BLaER1 treated with 17β-estradiol and CSF1 and Interleukin-3, amounts not matched to agents 10 nM and 100 nM (cell line): ENCODE results near the gene CIAO2B.

Source experiments
- H3K27ac ChIP-seq, 11 experiments: shearing (Covaris generic); formaldehyde crosslinking; 2 replicates each; pipeline ENCODE4 v1.8.1; 2022
- H3K27me3 ChIP-seq, 11 experiments: shearing (Covaris generic); formaldehyde crosslinking; 2 replicates each; pipeline ENCODE4 v1.8.1; 2022
- H3K36me3 ChIP-seq, 11 experiments: shearing (Covaris generic); formaldehyde crosslinking; 2 replicates each; pipeline ENCODE4 v1.8.1; 2022
- H3K4me1 ChIP-seq, 10 experiments: shearing (Covaris generic); formaldehyde crosslinking; 2 replicates each; pipeline ENCODE4 v1.8.1; 2022
- H3K4me2 ChIP-seq, 11 experiments: shearing (Covaris generic); formaldehyde crosslinking; 2 replicates each; pipeline ENCODE4 v1.8.1; 2022
- H3K4me3 ChIP-seq, 10 experiments: shearing (Covaris generic); formaldehyde crosslinking; 2 replicates each; pipeline ENCODE4 v1.8.1; 2022
- H3K9ac ChIP-seq, 11 experiments: shearing (Covaris generic); formaldehyde crosslinking; 2 replicates each; pipeline ENCODE4 v1.8.1; 2022
- H3K9me3 ChIP-seq, 11 experiments: shearing (Covaris generic); formaldehyde crosslinking; replicated peaks in 1 of 11; 2 replicates each; pipeline ENCODE4 v1.8.1; 2022
- H4K20me1 ChIP-seq, 11 experiments: shearing (Covaris generic); formaldehyde crosslinking; 2 replicates each; pipeline ENCODE4 v1.8.1; 2022
- Cebpa-rat ChIP-seq, 11 experiments: shearing (Covaris generic); IDR thresholded peaks; 2 replicates each; pipeline ENCODE4 v1.8.1; 2022

The CIAO2B gene

DNA sequence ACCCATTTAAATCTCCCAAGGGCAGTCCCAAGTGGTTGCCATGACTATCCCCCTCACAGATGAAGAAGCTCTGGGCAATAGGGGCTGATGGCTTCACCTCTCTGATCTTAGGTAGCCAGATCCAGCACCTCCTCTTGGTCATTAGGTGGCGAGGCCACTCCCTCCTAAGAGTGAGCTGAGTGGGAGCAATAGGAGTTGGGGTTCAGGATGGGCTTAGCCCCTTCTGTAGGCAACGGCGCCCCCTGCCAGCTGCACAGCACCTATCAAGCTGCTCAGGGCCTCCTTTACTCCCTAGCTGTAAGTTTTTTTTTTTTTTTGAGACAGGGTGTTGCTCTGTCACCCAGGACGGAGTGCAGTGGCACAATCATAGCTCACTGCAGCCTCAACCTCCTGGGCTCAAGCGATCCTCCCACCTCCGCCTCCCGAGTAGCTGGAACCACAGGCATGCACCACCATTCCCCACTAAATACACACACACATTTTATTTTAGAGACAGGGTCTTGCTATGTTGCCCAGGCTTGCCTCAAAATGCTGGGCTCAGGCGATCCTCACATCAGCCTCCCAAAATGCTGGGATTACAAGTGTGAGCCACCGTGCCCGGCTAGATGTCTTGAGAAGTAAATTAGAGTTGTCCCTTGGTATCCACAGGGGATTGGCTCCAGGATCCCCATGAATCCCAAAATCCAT, 5.4 kb downstream of the CIAO2B start:
- Histone ChIP-seq H3K27ac (peak overlapping the region in 2 of 11 experiments; percentile 78 to 84; a peak in 4 of 22 replicates), H3K9ac (no peak overlapping the region), H3K4me2 (peak overlapping the region in 10 of 11 experiments; percentile 77 to 96 (median 90); a peak in 14 of 22 replicates), H3K4me1 (peaks cover 65 to 77% (median 71%) of the 10 kb centered on the region in 10 experiments), H3K36me3 (peaks cover 15 to 30% (median 21%) of the 10 kb centered on the region in 11 experiments; a peak in 21 of 22 replicates), H3K27me3 (peaks cover 27 to 36% (median 30%) of the 10 kb centered on the region in 11 experiments), H3K4me3 (no peak overlapping the region), H4K20me1 (peaks cover 0 to 34% (median 19%) of the 10 kb centered on the region in 11 experiments; a peak in 11 of 22 replicates), H3K9me3 (no peaks in the 10 kb centered on the region)
- TF ChIP-seq Cebpa-rat (IDR thresholded peaks at IDR 0.05) = no peak

DNA sequence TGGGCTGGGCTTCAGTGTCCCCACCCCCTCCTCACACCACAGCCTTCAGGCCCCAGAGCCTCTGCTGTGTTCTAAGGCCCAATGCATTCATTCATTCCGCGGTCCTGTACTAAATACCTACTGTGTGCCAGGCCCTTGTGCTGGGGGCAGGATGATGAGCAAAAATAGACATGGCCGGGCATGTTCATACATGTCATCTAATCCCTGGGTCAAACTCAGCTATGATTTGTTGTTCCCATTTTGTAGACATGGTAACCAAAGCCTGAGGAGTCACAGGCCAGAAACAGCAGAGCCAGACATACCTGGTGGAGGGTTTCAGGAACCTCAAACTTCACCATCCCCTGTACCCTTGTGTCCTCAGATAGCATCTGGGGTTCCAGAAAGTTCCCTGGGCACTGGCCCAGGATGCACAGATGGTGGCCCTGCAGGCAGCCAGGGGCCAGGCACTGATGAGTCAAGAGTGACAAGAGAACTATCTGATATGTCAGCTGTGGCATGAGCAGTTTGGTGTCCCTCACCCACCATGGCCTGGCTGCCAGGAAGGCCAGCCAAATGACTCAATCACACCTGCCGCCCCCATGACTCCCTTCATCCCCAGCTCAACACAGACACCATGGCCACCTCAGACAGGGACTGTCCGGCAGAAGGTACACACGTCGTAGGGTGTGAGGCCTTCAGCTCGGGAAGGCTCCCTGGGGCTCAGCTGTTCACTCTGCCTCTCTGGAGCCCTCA, 6.1 kb downstream of the CIAO2B start:
- Histone ChIP-seq H3K4me1 (peaks cover 65 to 79% (median 72%) of the 10 kb centered on the region in 10 experiments), H3K36me3 (peaks cover 15 to 30% (median 21%) of the 10 kb centered on the region in 11 experiments; a peak in 21 of 22 replicates), H3K9ac (peak overlapping the region in 1 of 11 experiments; percentile 44; a peak in 1 of 22 replicates), H4K20me1 (peaks cover 0 to 37% (median 12%) of the 10 kb centered on the region in 11 experiments; a peak in 11 of 22 replicates), H3K9me3 (no peaks in the 10 kb centered on the region), H3K4me3 (no peak overlapping the region), H3K27me3 (peaks cover 29 to 38% (median 34%) of the 10 kb centered on the region in 11 experiments), H3K27ac (peak overlapping the region in 5 of 11 experiments; percentile 9 to 84 (median 65); a peak in 8 of 22 replicates), H3K4me2 (peak overlapping the region; percentile 77 to 97 (median 92); a peak in 21 of 22 replicates)
- no peak for TF ChIP-seq Cebpa-rat (IDR thresholded peaks at IDR 0.05)

DNA sequence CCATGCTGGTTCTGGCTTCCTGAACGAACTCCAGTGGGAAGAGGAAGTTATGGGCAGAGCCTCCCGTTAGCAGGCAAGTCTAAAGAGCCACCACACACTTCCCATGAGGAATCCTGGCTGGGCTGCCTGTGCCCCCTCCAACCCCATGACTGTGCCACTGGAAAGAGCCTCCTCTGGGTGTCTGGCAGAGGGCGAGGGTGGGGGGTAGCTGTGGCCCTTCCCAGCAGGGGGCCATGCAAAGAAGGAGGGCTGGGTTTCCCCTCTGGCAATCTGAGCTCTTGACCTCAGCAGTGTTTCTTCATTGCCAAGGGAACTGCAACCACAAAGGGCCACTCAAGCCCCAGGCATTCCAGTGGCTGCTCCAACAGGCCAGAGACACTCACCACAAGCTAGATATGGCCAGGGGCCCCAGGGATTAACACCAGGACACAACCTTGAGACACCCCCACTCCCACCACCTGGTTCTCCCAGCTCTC, 7.2 kb downstream of the CIAO2B start:
- Histone ChIP-seq H3K4me3 (no peak overlapping the region), H3K27me3 (peaks cover 29 to 38% (median 34%) of the 10 kb centered on the region in 11 experiments), H4K20me1 (peaks cover 0 to 29% (median 1%) of the 10 kb centered on the region in 11 experiments; a peak in 11 of 22 replicates), H3K27ac (peak overlapping the region in 5 of 11 experiments; percentile 2 to 84 (median 65); a peak in 7 of 22 replicates), H3K9me3 (no peaks in the 10 kb centered on the region), H3K36me3 (peaks cover 8 to 19% (median 11%) of the 10 kb centered on the region in 11 experiments; a peak in 20 of 22 replicates), H3K4me2 (peak overlapping the region; percentile 77 to 97 (median 92)), H3K9ac (peak overlapping the region in 3 of 11 experiments; percentile 32 to 45 (median 44); a peak in 5 of 22 replicates), H3K4me1 (peaks cover 64 to 79% (median 71%) of the 10 kb centered on the region in 10 experiments)
- no peak for TF ChIP-seq Cebpa-rat (IDR thresholded peaks at IDR 0.05)

DNA sequence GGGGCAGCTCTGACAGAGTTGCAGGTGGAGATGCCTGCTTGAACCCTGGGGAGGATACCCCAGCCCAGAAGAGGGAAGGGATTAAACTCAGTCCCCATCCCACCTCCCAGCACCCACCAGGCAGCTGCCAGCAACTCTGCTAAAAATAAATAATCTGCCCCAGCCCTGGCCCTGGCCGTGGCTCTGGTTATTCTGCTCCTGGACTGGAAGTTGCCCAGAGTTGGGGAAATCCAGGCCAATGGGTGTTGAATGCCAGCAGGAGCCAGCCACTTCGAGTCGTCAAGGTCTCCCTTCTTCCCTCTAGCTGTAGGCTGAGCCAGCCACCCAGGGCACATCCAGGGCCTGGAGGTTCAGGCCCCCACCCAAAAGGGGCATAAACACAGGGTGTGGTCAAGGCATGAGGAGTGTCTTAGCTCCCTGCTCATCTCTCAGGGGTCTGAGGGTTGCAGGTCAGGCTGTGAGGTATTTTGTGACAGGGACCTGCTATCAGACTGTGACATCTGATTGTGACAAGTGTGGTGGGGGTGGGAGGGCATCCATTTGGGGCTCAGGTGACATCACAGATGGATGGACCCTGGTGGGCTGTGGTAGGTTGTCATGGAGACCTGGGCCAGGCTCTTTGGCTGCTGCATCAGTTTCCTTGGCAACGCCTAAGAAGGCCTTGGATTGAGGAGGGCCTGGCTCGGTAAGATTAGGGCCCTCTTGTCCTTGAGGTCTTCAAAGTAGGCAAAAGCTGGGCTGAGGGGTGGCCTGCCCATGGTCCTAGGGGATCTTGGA, 7.8 kb downstream of the CIAO2B start:
- TF ChIP-seq Cebpa-rat (IDR thresholded peaks at IDR 0.05) = no peak
- Histone ChIP-seq H3K27ac (peak overlapping the region in 3 of 11 experiments; percentile 65 to 84 (median 78); a peak in 7 of 22 replicates), H3K9ac (peak overlapping the region in 6 of 11 experiments; percentile 2 to 55 (median 36); a peak in 6 of 22 replicates), H4K20me1 (peaks cover 0 to 28% (median 0%) of the 10 kb centered on the region in 11 experiments; a peak in 3 of 22 replicates), H3K36me3 (peaks cover 3 to 12% (median 5%) of the 10 kb centered on the region in 11 experiments; a peak in 12 of 22 replicates), H3K4me3 (no peak overlapping the region; a peak in 2 of 20 replicates), H3K4me2 (peak overlapping the region; percentile 77 to 97 (median 92)), H3K4me1 (peaks cover 63 to 82% (median 76%) of the 10 kb centered on the region in 10 experiments), H3K27me3 (peaks cover 29 to 38% (median 34%) of the 10 kb centered on the region in 11 experiments), H3K9me3 (no peaks in the 10 kb centered on the region)

DNA sequence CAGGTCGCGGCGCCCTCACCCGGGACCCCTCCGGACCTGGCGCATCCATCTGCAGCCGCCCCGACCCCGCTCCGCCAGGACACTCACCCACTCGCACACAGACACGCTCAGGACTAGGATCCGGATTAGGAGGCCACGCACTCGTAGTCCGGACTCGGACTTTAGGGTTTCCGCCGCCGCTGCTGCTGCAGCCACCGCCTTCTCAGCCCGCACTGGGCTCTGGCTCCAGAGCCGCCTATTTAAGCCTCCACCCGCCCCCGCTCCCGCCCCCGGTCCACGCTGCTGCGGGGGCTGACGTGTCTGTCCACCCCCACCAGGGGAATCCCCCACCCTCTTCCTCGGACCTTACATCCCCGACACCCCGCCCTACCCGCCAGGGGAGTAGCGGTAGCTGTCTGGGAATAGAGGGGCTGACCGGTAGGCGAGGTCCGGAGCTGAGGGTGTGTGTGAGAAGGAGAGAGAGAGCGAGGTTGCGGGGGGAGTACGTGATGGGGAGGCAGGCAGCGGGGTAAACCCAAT, 8.8 kb downstream of the CIAO2B start, which contains the start of gene RRAD:
Gene RRAD (minus strand): TSS at position 214 of the 519 bp plus-strand sequence. CDS start 356 bp downstream, outside the sequence.
- Histone ChIP-seq H3K9me3 (no peaks in the 10 kb centered on the region), H3K4me1 (peaks cover 63 to 87% (median 83%) of the 10 kb centered on the region in 10 experiments), H3K27ac (peak within 1 kb of the TSS in 8 of 11 experiments; percentile 71 to 93 (median 81); a peak in 15 of 22 replicates), H3K4me2 (peak within 1 kb of the TSS; percentile 77 to 97 (median 92)), H4K20me1 (peaks cover 0 to 24% (median 0%) of the 10 kb centered on the region in 11 experiments; a peak in 2 of 22 replicates), H3K27me3 (peaks cover 29 to 38% (median 34%) of the 10 kb centered on the region in 11 experiments), H3K36me3 (peaks cover 0 to 5% (median 0%) of the 10 kb centered on the region in 11 experiments; a peak in 2 of 22 replicates), H3K9ac (peak within 1 kb of the TSS in 7 of 11 experiments; percentile 18 to 81 (median 69); a peak in 9 of 22 replicates), H3K4me3 (peak within 1 kb of the TSS; percentile 35 to 59 (median 50); a peak in 19 of 20 replicates)
- TF ChIP-seq Cebpa-rat (IDR thresholded peaks at IDR 0.05) = no peak

DNA sequence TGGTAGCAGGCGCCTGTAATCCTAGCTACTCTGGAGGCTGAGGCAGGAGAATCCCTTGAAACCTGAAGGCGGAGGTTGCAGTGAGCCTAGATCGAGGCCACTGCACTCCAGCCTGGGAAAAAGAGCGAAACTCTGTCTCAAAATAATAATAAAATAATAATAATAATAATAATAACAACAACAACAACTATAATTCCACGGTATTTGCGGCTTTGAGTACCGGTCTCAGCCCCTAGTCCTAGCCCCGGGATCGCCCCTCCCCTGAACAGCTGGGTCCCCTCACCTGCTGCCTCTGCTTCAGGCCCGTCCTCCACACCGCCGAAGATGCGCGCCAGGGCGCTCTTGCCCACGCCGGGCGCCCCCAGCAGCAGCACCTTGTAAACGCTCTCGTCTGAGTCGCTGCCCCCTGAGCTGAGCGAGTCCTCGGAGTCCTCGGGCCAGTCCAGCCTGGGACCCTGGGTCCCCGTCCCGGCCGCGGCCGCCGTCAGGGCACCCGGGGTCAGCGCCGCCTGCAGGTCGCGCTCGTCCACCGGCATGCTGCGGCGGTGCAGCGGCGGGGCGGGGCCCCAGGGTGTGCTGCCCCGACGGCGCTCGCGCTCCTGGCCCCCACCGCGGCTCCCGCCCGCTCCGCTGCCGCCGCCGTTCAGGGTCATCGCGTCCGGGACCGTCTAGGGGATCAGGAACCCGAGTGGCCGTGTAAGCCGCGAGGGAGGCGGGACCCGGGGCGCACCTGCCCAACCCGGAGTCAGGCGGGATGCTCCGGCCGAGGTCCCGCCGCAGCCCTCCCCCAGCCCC, 9.5 kb downstream of the CIAO2B start:
- Histone ChIP-seq H3K36me3 (no peaks in the 10 kb centered on the region), H3K4me2 (peak overlapping the region; percentile 77 to 97 (median 92)), H4K20me1 (peaks cover 0 to 24% (median 0%) of the 10 kb centered on the region in 11 experiments; a peak in 2 of 22 replicates), H3K4me1 (peaks cover 63 to 93% (median 88%) of the 10 kb centered on the region in 10 experiments), H3K9me3 (no peaks in the 10 kb centered on the region), H3K9ac (peak overlapping the region in 7 of 11 experiments; percentile 18 to 81 (median 69); a peak in 8 of 22 replicates), H3K4me3 (peak overlapping the region; percentile 35 to 59 (median 50); a peak in 19 of 20 replicates), H3K27ac (peak overlapping the region in 6 of 11 experiments; percentile 71 to 93 (median 81); a peak in 12 of 22 replicates), H3K27me3 (peaks cover 29 to 38% (median 34%) of the 10 kb centered on the region in 11 experiments)
- no peak for TF ChIP-seq Cebpa-rat (IDR thresholded peaks at IDR 0.05)
